GM21723 (cell line): ENCODE data around the gene MAG.

Experiments
- ATAC-seq: cut with Tn5 transposase; IDR thresholded peaks from one replicate; pipeline ENCODE4 v1.9.1; 2021; ENCODE audit warnings: mild to moderate bottlenecking, moderate library complexity; ENCODE audit not compliant: unreplicated experiment

MAG gene

GRCh38 chr19:35296644-35297514 is 4.9 kb downstream of the MAG start:
- no peak for ATAC-seq

GRCh38 chr19:35297515-35297848 is 5.5 kb downstream of the MAG start:
- ATAC-seq, result no peak

- ATAC-seq, result no peak
Measured at GRCh38 chr19:35297922-35298321, 6.0 kb downstream of the MAG start.

- no peak for ATAC-seq
Measured at GRCh38 chr19:35298561-35298972, 6.6 kb downstream of the MAG start.

- no peak for ATAC-seq
Measured at GRCh38 chr19:35299523-35300338, 7.8 kb downstream of the MAG start.

- ATAC-seq, result no peak
Measured at GRCh38 chr19:35300339-35300649, 8.3 kb downstream of the MAG start.

GRCh38 chr19:35301961-35302360 is 10.0 kb downstream of the MAG start:
- ATAC-seq, result no peak

- no peak for ATAC-seq
Measured at GRCh38 chr19:35302446-35302845, 10.5 kb downstream of the MAG start.

- no peak for ATAC-seq
Measured at GRCh38 chr19:35303357-35303915, 11.5 kb downstream of the MAG start.

- ATAC-seq, result no peak
Measured at GRCh38 chr19:35304036-35304435, 12.1 kb downstream of the MAG start.

- ATAC-seq, result no peak
Measured at GRCh38 chr19:35305181-35305580, 13.2 kb downstream of the MAG start.

- ATAC-seq, result no peak
Measured at GRCh38 chr19:35306473-35307246, 14.7 kb downstream of the MAG start.

- ATAC-seq, result no peak
Measured at GRCh38 chr19:35307931-35308330, 16.0 kb downstream of the MAG start.

- no peak for ATAC-seq
Measured at GRCh38 chr19:35308910-35309309, 16.9 kb downstream of the MAG start.

GRCh38 chr19:35309481-35310279 is 17.7 kb downstream of the MAG start:
- ATAC-seq, result no peak

- ATAC-seq, result no peak
Measured at GRCh38 chr19:35310331-35310730, 18.4 kb downstream of the MAG start.

GRCh38 chr19:35310811-35311465 is 19.0 kb downstream of the MAG start:
- no peak for ATAC-seq

GRCh38 chr19:35311901-35312665 is 20.1 kb downstream of the MAG start:
- ATAC-seq, result no peak

- ATAC-seq, result no peak
Measured at GRCh38 chr19:35313587-35313986, 21.6 kb downstream of the MAG start.
